Putamen (tissue), 1 donor: Measurements from ENCODE around the gene NFX1.
"Not testable (repeated sequence)": the region's sequence is repeated elsewhere in the genome, so short reads cannot be mapped to it uniquely, and the experiment has no call there.

Experiments
- DNase-seq: peaks from one replicate; pipeline ENCODE4 v3.0.0-alpha.2; 2016; ENCODE audit warnings: low spot score

NFX1 gene

GRCh38 chr9:33364127-33364526 is 73.8 kb downstream of the NFX1 start:
- no peak for DNase-seq

- DNase-seq = not testable (repeated sequence)
These were observed 74.5 kb downstream of the NFX1 start for GRCh38 chr9:33364814-33365213.

- no peak for DNase-seq
These were observed 76.7 kb downstream of the NFX1 start for GRCh38 chr9:33366979-33367480.

GRCh38 chr9:33372900-33373299 is 82.6 kb downstream of the NFX1 start:
- no peak for DNase-seq

- DNase-seq = no peak
These were observed 83.9 kb downstream of the NFX1 start for GRCh38 chr9:33374190-33374589.

- DNase-seq = peak; percentile 76
These were observed 84.4 kb downstream of the NFX1 start for GRCh38 chr9:33374634-33375237.

- peak; percentile 9 for DNase-seq
These were observed 85.0 kb downstream of the NFX1 start for GRCh38 chr9:33375238-33375840.

- DNase-seq = no peak
These were observed 85.6 kb downstream of the NFX1 start for GRCh38 chr9:33375841-33376321.

- no peak for DNase-seq
These were observed 86.9 kb downstream of the NFX1 start for GRCh38 chr9:33377089-33377715.

GRCh38 chr9:33378121-33378795 is 87.9 kb downstream of the NFX1 start:
- DNase-seq = no peak

GRCh38 chr9:33379666-33380389 is 89.5 kb downstream of the NFX1 start:
- no peak for DNase-seq

GRCh38 chr9:33380390-33381094 is 90.2 kb downstream of the NFX1 start:
- DNase-seq = no peak

- DNase-seq = no peak
These were observed 91.0 kb downstream of the NFX1 start for GRCh38 chr9:33381231-33381791.

- DNase-seq = not testable (repeated sequence)
These were observed 92.1 kb downstream of the NFX1 start for GRCh38 chr9:33382397-33382796.

GRCh38 chr9:33383396-33383795 is 93.1 kb downstream of the NFX1 start:
- not testable (repeated sequence) for DNase-seq

GRCh38 chr9:33385536-33385935 is 95.2 kb downstream of the NFX1 start:
- DNase-seq = not testable (repeated sequence)

- not testable (repeated sequence) for DNase-seq
These were observed 95.8 kb downstream of the NFX1 start for GRCh38 chr9:33385979-33386640.

GRCh38 chr9:33386641-33386996 is 96.3 kb downstream of the NFX1 start:
- DNase-seq = not testable (repeated sequence)

GRCh38 chr9:33386998-33387397 is 96.7 kb downstream of the NFX1 start:
- not testable (repeated sequence) for DNase-seq
